ENCODE measurements around the gene LPP. TPM values are rescaled to one million over a fixed set of nuclear protein-coding genes. Genes with fewer than 3 reads are reported as not detected.

Gene LPP
- total and polyA plus RNA-seq, 2 of the 4 experiments (the other 2 are of a cell fraction), result 16.0 to 130 TPM

GRCh38 chr3:188656196-188656982, 502.4 kb downstream of the LPP start:
- Histone ChIP-seq H4K5ac (ENCODE audit: low read depth, low read length) (no peak overlapping the region), H2BK15ac (ENCODE audit: low read depth, low read length) (no peak overlapping the region), H2AFZ (replicated peaks; ENCODE audit: low read length, poor library complexity) (no peak overlapping the region), H3K36me3 (ENCODE audit: control insufficient read depth, insufficient read depth, low read length) (no peaks in the 10 kb centered on the region; the same call in 1 of the 2 replicates), H3K9me3 (ENCODE audit: control insufficient read depth, insufficient read depth, low read length) (no peaks in the 10 kb centered on the region), H3K27ac (ENCODE audit: insufficient read depth, low read length) (no peak overlapping the region), H3K4me2 (ENCODE audit: low read depth, low read length) (no peak overlapping the region), H4K20me1 (ENCODE audit: insufficient read depth, low read length) (peaks cover 8% of the 10 kb centered on the region; the same call in 1 of the 2 replicates), H3K56ac (ENCODE audit: extremely low read depth, insufficient read depth, low read length) (no peak overlapping the region), H3K79me1 (ENCODE audit: low read depth in 1 of 2, low read length in 2 of 2) (peaks cover 47 to 71% of the 10 kb centered on the region in 2 experiments), H3K9ac (ENCODE audit: low read depth, low read length) (no peak overlapping the region), H2BK5ac (ENCODE audit: low read depth, low read length, poor library complexity, severe bottlenecking) (no peak overlapping the region), H3K27me3 (ENCODE audit: control insufficient read depth, insufficient read depth, low read length) (no peaks in the 10 kb centered on the region), H3K4me3 (ENCODE audit: insufficient read depth, low read depth, low read length) (no peak overlapping the region), H3K14ac (replicated peaks; ENCODE audit: low read depth, low read length) (0 out of 2 replicates have a peak overlapping the region, but pooled peaks have one; percentile 28), H2BK20ac (ENCODE audit: low read depth, low read length) (no peak overlapping the region), H2AK9ac (replicated peaks; ENCODE audit: low read depth, low read length, poor library complexity) (no peak overlapping the region), H3K4me1 (ENCODE audit: control insufficient read depth, insufficient read depth, low read length) (0 out of 2 replicates have a peak, but pooled peaks cover 1% of the 10 kb centered on the region), H2AK5ac (ENCODE audit: low read depth, low read length) (no peak overlapping the region), H3K23ac (ENCODE audit: low read depth, low read length) (0 out of 2 replicates have a peak overlapping the region, but pooled peaks have one; percentile 14), H4K8ac (ENCODE audit: low read depth in 2 of 2, low read length in 2 of 2) (no peak overlapping the region), H2BK120ac (ENCODE audit: low read depth, low read length) (no peak overlapping the region), H3K18ac (ENCODE audit: low read depth, low read length) (no peak overlapping the region), H3K9me1 (ENCODE audit: insufficient read depth, low read length) (peaks cover 8% of the 10 kb centered on the region; the same call in 1 of the 2 replicates), H4K91ac (ENCODE audit: insufficient read depth, low read depth, low read length) (no peak overlapping the region), H3K4ac (ENCODE audit: low read depth, low read length) (no peak overlapping the region)
- TF ChIP-seq SMC3 (IDR thresholded peaks at IDR 0.05; ENCODE audit: low read depth, low read length) (no peak), RFX5 (IDR thresholded peaks at IDR 0.05; ENCODE audit: low read depth, low read length) (no peak), CEBPB (IDR thresholded peaks at IDR 0.05; ENCODE audit: low read depth, low read length) (0 out of 2 replicates have a peak, but pooled peaks have one; percentile 42), BHLHE40 (IDR thresholded peaks at IDR 0.05; ENCODE audit: low read depth, low read length) (no peak)
- 92% methylated on average over 2 of the region's 3 CpGs; no CpG with 5 or more reads in 1 of the 2 experiments for WGBS, 2 experiments (ENCODE audit: extremely low coverage in 2 of 2, insufficient read length in 1 of 2)
- dilution Hi-C loops (cut with HindIII; ENCODE audit: low sequenced_read_pairs, unreplicated experiment), result no loop called here
- CTCF ChIA-PET, result interaction anchor here (0.6 to 1.6 kb wide), 3 partner anchors 11 to 1731 kb away, joined by 3 to 4 read pairs (median 3); no protein-coding TSS in a partner anchor
- in situ Hi-C loops (cut with MboI; ENCODE audit: low sequenced_read_pairs), result no loop called here
- intact Hi-C loops (cut with micrococcal nuclease), result no loop called here
- POLR2A ChIA-PET (ENCODE audit: unreplicated experiment), result no interaction called here
- ATAC-seq (ENCODE audit: low read depth), result 0 out of 2 replicates have a peak, but pooled peaks have one; percentile 17
- DNase-seq, result peak; percentile 61
- BruUV-seq (replicated peaks), result no TSS peak
